Gastrocnemius medialis (tissue), 4 donors: Measurements from ENCODE around the gene GPATCH3.

ENCODE experiments used
- POLR2A ChIP-seq, 2 donors: fragments of 450-650 bp; IDR thresholded peaks; one replicate each; pipeline ENCODE4 v1.6.1; 2017; ENCODE audit warnings: antibody characterized with exemption in 2 of 2, mild to moderate bottlenecking in 2 of 2, moderate library complexity in 2 of 2
- TF ChIP-seq, protein P1 (sequence below), 5 experiments: fragments of 450-650 bp in 3 of 5; fragments of 200-600 bp in 2 of 5; sonication (generic) in 2 of 5; IDR thresholded peaks in 4 of 5; conservative IDR thresholded peaks in 1 of 5; 1 replicate in 4 of 5; 2 replicates in 1 of 5; pipeline ENCODE4 v1.5.1; 2016 to 2019; ENCODE audit warnings: antibody characterized with exemption in 5 of 5, mild to moderate bottlenecking in 3 of 5, moderate library complexity in 3 of 5

DNA sequence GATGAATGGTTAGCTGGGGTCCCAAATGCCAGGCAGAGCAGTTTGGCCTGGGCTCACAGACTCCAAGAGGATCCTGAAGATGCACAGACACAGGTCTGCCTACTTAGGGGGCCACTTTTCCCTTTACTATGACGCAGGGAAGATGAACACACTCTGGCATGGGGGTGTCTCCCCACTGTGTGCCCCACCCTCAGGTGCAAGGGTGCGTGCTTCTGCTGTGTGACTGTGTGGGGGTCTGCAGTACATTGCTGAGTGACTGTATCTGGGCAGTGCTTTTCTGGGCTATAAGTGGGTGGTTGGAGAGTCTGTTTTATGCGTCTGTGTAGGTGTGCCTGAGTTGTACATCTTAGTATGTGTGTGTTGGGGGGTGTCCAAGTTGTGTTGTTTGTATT, 9.7 kb upstream of the GPATCH3 start:
- TF ChIP-seq POLR2A (IDR thresholded peaks at IDR 0.05), result no peak
- TF ChIP-seq, protein P1, sequence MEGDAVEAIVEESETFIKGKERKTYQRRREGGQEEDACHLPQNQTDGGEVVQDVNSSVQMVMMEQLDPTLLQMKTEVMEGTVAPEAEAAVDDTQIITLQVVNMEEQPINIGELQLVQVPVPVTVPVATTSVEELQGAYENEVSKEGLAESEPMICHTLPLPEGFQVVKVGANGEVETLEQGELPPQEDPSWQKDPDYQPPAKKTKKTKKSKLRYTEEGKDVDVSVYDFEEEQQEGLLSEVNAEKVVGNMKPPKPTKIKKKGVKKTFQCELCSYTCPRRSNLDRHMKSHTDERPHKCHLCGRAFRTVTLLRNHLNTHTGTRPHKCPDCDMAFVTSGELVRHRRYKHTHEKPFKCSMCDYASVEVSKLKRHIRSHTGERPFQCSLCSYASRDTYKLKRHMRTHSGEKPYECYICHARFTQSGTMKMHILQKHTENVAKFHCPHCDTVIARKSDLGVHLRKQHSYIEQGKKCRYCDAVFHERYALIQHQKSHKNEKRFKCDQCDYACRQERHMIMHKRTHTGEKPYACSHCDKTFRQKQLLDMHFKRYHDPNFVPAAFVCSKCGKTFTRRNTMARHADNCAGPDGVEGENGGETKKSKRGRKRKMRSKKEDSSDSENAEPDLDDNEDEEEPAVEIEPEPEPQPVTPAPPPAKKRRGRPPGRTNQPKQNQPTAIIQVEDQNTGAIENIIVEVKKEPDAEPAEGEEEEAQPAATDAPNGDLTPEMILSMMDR (IDR thresholded peaks at IDR 0.05 in 4 of 5, conservative IDR thresholded peaks at IDR 0.05 in 1 of 5), result no peak
